SK-N-SH (cell line): ENCODE data around the gene PTPRD. TPM values are rescaled to one million over a fixed set of nuclear protein-coding genes. Genes with fewer than 3 reads are reported as not detected.

Experiments used
- CTCF ChIA-PET: fragments of 300-600, 350-600 bp; formaldehyde crosslinking; extraction: SDS; loops from one replicate; lab custom pipeline; 2021; lab: Yijun Ruan, JAX
- POLR2A ChIA-PET: fragments of 350-600 bp; sonication (Branson Sonifier 250); formaldehyde crosslinking; extraction: SDS; loops from one replicate; lab custom pipeline; 2020; ENCODE audit warnings: antibody characterized with exemption, inconsistent platforms; lab: Yijun Ruan, JAX
- DNase-seq: peaks from one replicate; pipeline ENCODE4 v3.0.0; 2012
- H2AFZ ChIP-seq: fragments of 200-600 bp; sonication (generic); 2 replicates; pipeline ENCODE4 v1.8.1; 2016; ENCODE audit warnings: antibody characterized with exemption, mild to moderate bottlenecking, low read depth
- H3F3A ChIP-seq: fragments of 200-600 bp; sonication (generic); replicated peaks from 2 replicates; pipeline ENCODE3; 2016; ENCODE audit warnings: antibody characterized with exemption, mild to moderate bottlenecking; ENCODE audit not compliant: insufficient read depth
- H3K27ac ChIP-seq, 2 experiments: fragments of 200-500 bp in 1 of 2; fragments of 200-600 bp in 1 of 2; sonication (Bioruptor generic) in 1 of 2; sonication (generic), shearing (Covaris generic) in 1 of 2; 2 replicates each; pipeline versions ENCODE4 v1.5.1 to v1.6.1; 2014 to 2016; ENCODE audit warnings: low read depth in 2 of 2, inconsistent platforms in 1 of 2, low read length in 1 of 2, mild to moderate bottlenecking in 1 of 2, mixed read lengths in 1 of 2
- H3K27me3 ChIP-seq: fragments of 200-600 bp; sonication (generic), shearing (Covaris generic); 2 replicates; pipeline ENCODE4 v1.6.1; 2016; ENCODE audit warnings: mixed run types; ENCODE audit not compliant: insufficient read depth
- H3K36me3 ChIP-seq, 2 experiments: fragments of 200-500 bp in 1 of 2; fragments of 200-600 bp in 1 of 2; sonication (Bioruptor generic) in 1 of 2; sonication (generic) in 1 of 2; replicated peaks in 1 of 2; 2 replicates each; pipeline versions ENCODE3 to v1.5.1; 2014 to 2016; ENCODE audit warnings: low read length in 1 of 2, mild to moderate bottlenecking in 1 of 2; ENCODE audit not compliant: insufficient read depth in 2 of 2, control insufficient read depth in 1 of 2
- H3K4me1 ChIP-seq, 2 experiments: fragments of 200-500 bp in 1 of 2; fragments of 200-600 bp in 1 of 2; sonication (Bioruptor generic) in 1 of 2; sonication (generic), shearing (Covaris generic) in 1 of 2; 2 replicates each; pipeline versions ENCODE4 v1.5.1 to v1.6.1; 2014 to 2016; ENCODE audit warnings: low read depth in 1 of 2, low read length in 1 of 2, mixed run types in 1 of 2; ENCODE audit not compliant: insufficient read depth in 2 of 2, control insufficient read depth in 1 of 2
- H3K4me2 ChIP-seq: fragments of 200-600 bp; sonication (generic), shearing (Covaris generic); 2 replicates; pipeline ENCODE4 v1.6.1; 2017; ENCODE audit warnings: mixed run types
- H3K4me3 ChIP-seq, 2 experiments: fragments of 200-500 bp in 1 of 2; fragments of 200-600 bp in 1 of 2; sonication (Bioruptor generic) in 1 of 2; sonication (generic), shearing (Covaris generic) in 1 of 2; 2 replicates each; pipeline versions ENCODE4 v1.5.1 to v1.8.1; 2014 to 2016; ENCODE audit warnings: low read depth in 2 of 2, inconsistent platforms in 1 of 2, low read length in 1 of 2, mild to moderate bottlenecking in 1 of 2, mixed read lengths in 1 of 2, moderate library complexity in 1 of 2
- H3K79me2 ChIP-seq: fragments of 200-600 bp; sonication (generic); 2 replicates; pipeline ENCODE4 v1.8.1; 2017; ENCODE audit warnings: mild to moderate bottlenecking; ENCODE audit not compliant: insufficient read depth
- H3K9ac ChIP-seq: fragments of 200-600 bp; sonication (generic); 2 replicates; pipeline ENCODE4 v1.6.1; 2017; ENCODE audit warnings: mixed run types
- H3K9me2 ChIP-seq: fragments of 200-600 bp; sonication (generic); 2 replicates; pipeline ENCODE4 v1.6.1; 2017; ENCODE audit warnings: mixed run types
- H3K9me3 ChIP-seq: fragments of 200-600 bp; sonication (generic); 2 replicates; pipeline ENCODE4 v1.6.1; 2017; ENCODE audit warnings: mixed run types, mild to moderate bottlenecking, moderate library complexity
- H4K20me1 ChIP-seq: fragments of 200-600 bp; sonication (generic); 2 replicates; pipeline ENCODE4 v1.6.1; 2017; ENCODE audit warnings: mild to moderate bottlenecking, mixed run types; ENCODE audit not compliant: insufficient read depth
- CHD2 ChIP-seq: fragments of 150-350 bp; IDR thresholded peaks from 2 replicates; pipeline ENCODE4 v1.6.1; 2018; ENCODE audit warnings: low read length; ENCODE audit not compliant: partially characterized antibody
- ELF1 ChIP-seq: IDR thresholded peaks from 2 replicates; pipeline ENCODE4 v1.4.0; 2012
- EZH2phosphoT487 ChIP-seq: fragments of 200-600 bp; sonication (generic); IDR thresholded peaks from 2 replicates; pipeline ENCODE4 v1.6.1; 2017; ENCODE audit warnings: low read depth, mixed run types, mild to moderate bottlenecking, antibody characterized with exemption, moderate library complexity, borderline replicate concordance
- FOXM1 ChIP-seq: IDR thresholded peaks from 2 replicates; pipeline ENCODE4 v1.4.0; 2012; ENCODE audit warnings: low read depth, mild to moderate bottlenecking
- GABPA ChIP-seq: IDR thresholded peaks from 2 replicates; pipeline ENCODE4 v1.4.0; 2012; ENCODE audit warnings: low read depth, mild to moderate bottlenecking
- JUND ChIP-seq: IDR thresholded peaks from 2 replicates; pipeline ENCODE4 v1.4.0; 2012
- MEF2A ChIP-seq: IDR thresholded peaks from 2 replicates; pipeline ENCODE4 v1.4.0; 2012; ENCODE audit warnings: low read depth, borderline replicate concordance
- MXI1 ChIP-seq: IDR thresholded peaks from 2 replicates; pipeline ENCODE4 v1.6.1; 2012; ENCODE audit warnings: mild to moderate bottlenecking, low read depth, low read length, improper control_type of control experiment
- NRF1 ChIP-seq: IDR thresholded peaks from 2 replicates; pipeline ENCODE4 v1.6.1; 2012; ENCODE audit warnings: low read depth, mild to moderate bottlenecking, low read length
- RAD21 ChIP-seq: IDR thresholded peaks from 2 replicates; pipeline ENCODE4 v1.6.1; 2012; ENCODE audit warnings: mild to moderate bottlenecking, low read length
- RCOR1 ChIP-seq: fragments of 150-350 bp; IDR thresholded peaks from 2 replicates; pipeline ENCODE4 v1.6.1; 2017; ENCODE audit warnings: antibody characterized with exemption, low read length
- RFX5 ChIP-seq: IDR thresholded peaks from 2 replicates; pipeline ENCODE4 v1.6.1; 2012; ENCODE audit warnings: mild to moderate bottlenecking, improper control_type of control experiment, low read length
- SIN3A ChIP-seq: IDR thresholded peaks from 2 replicates; pipeline ENCODE4 v1.6.1; 2012; ENCODE audit warnings: low read depth, mild to moderate bottlenecking, low read length, moderate library complexity, borderline replicate concordance
- SMC3 ChIP-seq: IDR thresholded peaks from 2 replicates; pipeline ENCODE4 v1.6.1; 2012; ENCODE audit warnings: low read depth, low read length, improper control_type of control experiment
- TAF1 ChIP-seq: IDR thresholded peaks from 2 replicates; pipeline ENCODE4 v1.6.1; 2012; ENCODE audit warnings: low read depth, mild to moderate bottlenecking, low read length, moderate library complexity, borderline replicate concordance
- TCF12 ChIP-seq: IDR thresholded peaks from 2 replicates; pipeline ENCODE4 v1.4.0; 2012
- YY1 ChIP-seq: IDR thresholded peaks from 2 replicates; pipeline ENCODE4 v1.4.0; 2012; ENCODE audit warnings: low read depth, mild to moderate bottlenecking
- WGBS: methylation state at CpG from one replicate; pipeline ENCODE4 v1.1.6; 2017; ENCODE audit warnings: low lambda C conversion rate; 5-methylcytosine and 5-hydroxymethylcytosine counted together
- polyA plus RNA-seq, 3 experiments: library from polyadenylated mRNA; depleted of rRNA; stranded (reverse); fragments of >200 nt; gene quantifications; 2 replicates each; pipeline ENCODE4 v1.2.3, GENCODE V29; 2012
- TF ChIP-seq, protein P1 (sequence below): IDR thresholded peaks from 2 replicates; pipeline ENCODE4 v1.4.0; 2012; ENCODE audit warnings: low read depth
- TF ChIP-seq, protein P2 (sequence below): IDR thresholded peaks from 2 replicates; pipeline ENCODE4 v1.6.1; 2012; ENCODE audit warnings: mild to moderate bottlenecking, low read depth, low read length, moderate library complexity
- TF ChIP-seq, protein P3 (sequence below): fragments of 150-350 bp; IDR thresholded peaks from 2 replicates; pipeline ENCODE4 v1.6.1; 2017; ENCODE audit warnings: antibody characterized with exemption, low read length, low read depth, borderline replicate concordance

Gene PTPRD
- polyA plus RNA-seq, 1 of the 3 experiments (the other 2 are of a cell fraction) = 0.15 TPM

DNA sequence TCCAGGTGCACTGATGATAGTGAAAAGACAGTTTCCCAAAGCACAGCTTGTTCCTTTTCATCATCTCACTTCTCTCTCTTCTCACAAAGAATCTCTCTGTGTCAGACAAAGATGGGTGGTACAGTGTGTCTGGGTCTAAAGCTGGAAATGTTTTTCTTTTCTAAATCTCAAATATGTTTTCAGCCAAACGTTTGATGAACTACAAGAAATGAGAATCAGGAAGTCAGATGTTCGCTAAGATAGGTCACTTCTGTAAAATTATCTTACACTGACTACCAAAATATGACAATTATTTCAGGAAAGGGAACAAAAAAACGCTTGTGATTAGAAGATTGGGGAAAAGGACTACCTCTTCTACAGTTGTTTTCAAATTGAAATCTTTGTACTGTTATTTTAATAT is 708.8 kb downstream of the PTPRD start:
- H3K27me3 ChIP-seq = no peaks in the 10 kb centered on the region
- H3K4me3 ChIP-seq = no peak overlapping the region
- no peak overlapping the region for H2AFZ ChIP-seq
- H3K4me1 ChIP-seq = no peaks in the 10 kb centered on the region; a peak in 1 of 4 replicates
- no peaks in the 10 kb centered on the region for H3F3A ChIP-seq
- no peaks in the 10 kb centered on the region for H3K9me3 ChIP-seq
- H3K9me2 ChIP-seq = no peaks in the 10 kb centered on the region
- H3K36me3 ChIP-seq = no peaks in the 10 kb centered on the region
- ChIA-PET CTCF (interaction anchor here (1.7 to 2.5 kb wide), 2 partner anchors 17 to 39 kb away, joined by 4 to 7 read pairs; no protein-coding TSS in a partner anchor), POLR2A (no interaction called here)
- H4K20me1 ChIP-seq = no peaks in the 10 kb centered on the region
- H3K4me2 ChIP-seq = no peak overlapping the region
- TF ChIP-seq JUND = no peak
- TF ChIP-seq MXI1 = no peak
- TF ChIP-seq TCF12 = no peak
- TF ChIP-seq CHD2 = no peak
- TF ChIP-seq RAD21 = no peak
- no peak for TF ChIP-seq FOXM1
- TF ChIP-seq RFX5 = no peak
- no peak for TF ChIP-seq EZH2phosphoT487
- TF ChIP-seq SIN3A = no peak
- TF ChIP-seq, protein P1, sequence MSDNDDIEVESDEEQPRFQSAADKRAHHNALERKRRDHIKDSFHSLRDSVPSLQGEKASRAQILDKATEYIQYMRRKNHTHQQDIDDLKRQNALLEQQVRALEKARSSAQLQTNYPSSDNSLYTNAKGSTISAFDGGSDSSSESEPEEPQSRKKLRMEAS = no peak
- no peak for TF ChIP-seq RCOR1
- TF ChIP-seq ELF1 = no peak
- no peak for TF ChIP-seq TAF1
- TF ChIP-seq, protein P2, sequence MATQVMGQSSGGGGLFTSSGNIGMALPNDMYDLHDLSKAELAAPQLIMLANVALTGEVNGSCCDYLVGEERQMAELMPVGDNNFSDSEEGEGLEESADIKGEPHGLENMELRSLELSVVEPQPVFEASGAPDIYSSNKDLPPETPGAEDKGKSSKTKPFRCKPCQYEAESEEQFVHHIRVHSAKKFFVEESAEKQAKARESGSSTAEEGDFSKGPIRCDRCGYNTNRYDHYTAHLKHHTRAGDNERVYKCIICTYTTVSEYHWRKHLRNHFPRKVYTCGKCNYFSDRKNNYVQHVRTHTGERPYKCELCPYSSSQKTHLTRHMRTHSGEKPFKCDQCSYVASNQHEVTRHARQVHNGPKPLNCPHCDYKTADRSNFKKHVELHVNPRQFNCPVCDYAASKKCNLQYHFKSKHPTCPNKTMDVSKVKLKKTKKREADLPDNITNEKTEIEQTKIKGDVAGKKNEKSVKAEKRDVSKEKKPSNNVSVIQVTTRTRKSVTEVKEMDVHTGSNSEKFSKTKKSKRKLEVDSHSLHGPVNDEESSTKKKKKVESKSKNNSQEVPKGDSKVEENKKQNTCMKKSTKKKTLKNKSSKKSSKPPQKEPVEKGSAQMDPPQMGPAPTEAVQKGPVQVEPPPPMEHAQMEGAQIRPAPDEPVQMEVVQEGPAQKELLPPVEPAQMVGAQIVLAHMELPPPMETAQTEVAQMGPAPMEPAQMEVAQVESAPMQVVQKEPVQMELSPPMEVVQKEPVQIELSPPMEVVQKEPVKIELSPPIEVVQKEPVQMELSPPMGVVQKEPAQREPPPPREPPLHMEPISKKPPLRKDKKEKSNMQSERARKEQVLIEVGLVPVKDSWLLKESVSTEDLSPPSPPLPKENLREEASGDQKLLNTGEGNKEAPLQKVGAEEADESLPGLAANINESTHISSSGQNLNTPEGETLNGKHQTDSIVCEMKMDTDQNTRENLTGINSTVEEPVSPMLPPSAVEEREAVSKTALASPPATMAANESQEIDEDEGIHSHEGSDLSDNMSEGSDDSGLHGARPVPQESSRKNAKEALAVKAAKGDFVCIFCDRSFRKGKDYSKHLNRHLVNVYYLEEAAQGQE = no peak
- no peak for TF ChIP-seq GABPA
- no peak for TF ChIP-seq NRF1
- no peak for TF ChIP-seq SMC3
- no peak for TF ChIP-seq YY1
- no peak overlapping the region for H3K9ac ChIP-seq
- WGBS = 15% methylated on average over 3 of the region's 3 CpGs
- no peak for DNase-seq
- H3K27ac ChIP-seq = no peak overlapping the region
- H3K79me2 ChIP-seq = no peaks in the 10 kb centered on the region

DNA sequence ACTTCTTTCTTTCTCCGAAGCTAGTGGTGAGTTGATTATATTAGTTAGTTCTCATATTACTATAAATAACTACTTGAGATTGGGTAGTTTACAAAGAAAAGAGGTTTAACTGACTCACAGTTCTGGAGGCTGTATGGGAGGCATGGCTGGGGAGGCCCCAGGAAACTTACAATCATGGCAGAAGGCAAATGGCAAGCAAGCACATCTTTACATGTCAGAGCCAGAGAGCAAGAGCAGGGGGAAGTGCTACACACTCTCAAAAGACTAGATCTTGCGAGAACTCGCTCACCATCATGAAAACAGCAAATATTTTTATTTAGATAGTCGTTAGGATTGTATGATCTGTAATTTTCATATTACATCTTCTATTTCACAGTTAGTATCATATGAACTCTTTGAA is 711.2 kb downstream of the PTPRD start:
- CTCF ChIA-PET = interaction anchor here (0.8 to 2.5 kb wide), 3 partner anchors 12 to 77 kb away, joined by 3 to 7 read pairs (median 5); no protein-coding TSS in a partner anchor

More for the DNA sequence above, 711.2 kb downstream of the PTPRD start:
- Histone ChIP-seq H3K79me2 (no peaks in the 10 kb centered on the region), H3F3A (no peaks in the 10 kb centered on the region), H3K9me3 (no peaks in the 10 kb centered on the region), H3K4me1 (no peaks in the 10 kb centered on the region; a peak in 1 of 4 replicates), H3K4me3 (no peak overlapping the region), H3K36me3 (no peaks in the 10 kb centered on the region), H3K9me2 (no peaks in the 10 kb centered on the region), H4K20me1 (no peaks in the 10 kb centered on the region), H2AFZ (no peak overlapping the region), H3K9ac (no peak overlapping the region), H3K4me2 (no peak overlapping the region), H3K27ac (no peak overlapping the region), H3K27me3 (no peaks in the 10 kb centered on the region)
- POLR2A ChIA-PET = no interaction called here
- no peak for TF ChIP-seq JUND
- TF ChIP-seq RCOR1 = no peak
- TF ChIP-seq, protein P2 = no peak
- no peak for TF ChIP-seq TAF1
- no peak for TF ChIP-seq CHD2
- no peak for TF ChIP-seq SMC3
- TF ChIP-seq, protein P3, sequence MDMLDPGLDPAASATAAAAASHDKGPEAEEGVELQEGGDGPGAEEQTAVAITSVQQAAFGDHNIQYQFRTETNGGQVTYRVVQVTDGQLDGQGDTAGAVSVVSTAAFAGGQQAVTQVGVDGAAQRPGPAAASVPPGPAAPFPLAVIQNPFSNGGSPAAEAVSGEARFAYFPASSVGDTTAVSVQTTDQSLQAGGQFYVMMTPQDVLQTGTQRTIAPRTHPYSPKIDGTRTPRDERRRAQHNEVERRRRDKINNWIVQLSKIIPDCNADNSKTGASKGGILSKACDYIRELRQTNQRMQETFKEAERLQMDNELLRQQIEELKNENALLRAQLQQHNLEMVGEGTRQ = no peak
- TF ChIP-seq MEF2A = no peak
- no peak for DNase-seq
- WGBS = 14% methylated on average over 4 of the region's 4 CpGs
